GM21381 (cell line): ENCODE measurements around the gene MYZAP.

ENCODE experiments used
- ATAC-seq: cut with Tn5 transposase; IDR thresholded peaks from one replicate; pipeline ENCODE4 v1.9.1; 2021; ENCODE audit warnings: mild to moderate bottlenecking, moderate library complexity; ENCODE audit not compliant: unreplicated experiment

The MYZAP gene

DNA sequence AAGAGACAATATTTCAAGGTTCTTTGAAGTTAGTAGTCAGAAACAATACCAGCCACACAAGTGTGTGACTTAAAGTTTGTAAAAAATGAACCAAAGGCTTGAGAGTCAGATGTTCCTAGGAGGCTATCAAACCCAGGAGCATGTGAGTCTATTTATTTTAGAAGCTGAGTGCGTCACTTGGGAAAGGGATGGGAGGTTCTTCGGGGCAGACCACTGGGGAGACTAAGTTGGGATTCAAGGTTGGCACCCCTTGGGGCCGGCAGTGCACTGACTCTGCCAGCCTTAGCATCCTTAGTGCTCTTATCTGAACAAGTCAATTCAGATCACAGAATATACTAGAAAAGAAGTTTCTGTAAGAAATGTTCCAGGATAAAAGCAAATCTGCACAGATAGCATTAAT lies 64.7 kb downstream of the MYZAP start:
- no peak for ATAC-seq

- no peak for ATAC-seq
These were observed 65.9 kb downstream of the MYZAP start for GRCh38 chr15:57657619-57658018.

DNA sequence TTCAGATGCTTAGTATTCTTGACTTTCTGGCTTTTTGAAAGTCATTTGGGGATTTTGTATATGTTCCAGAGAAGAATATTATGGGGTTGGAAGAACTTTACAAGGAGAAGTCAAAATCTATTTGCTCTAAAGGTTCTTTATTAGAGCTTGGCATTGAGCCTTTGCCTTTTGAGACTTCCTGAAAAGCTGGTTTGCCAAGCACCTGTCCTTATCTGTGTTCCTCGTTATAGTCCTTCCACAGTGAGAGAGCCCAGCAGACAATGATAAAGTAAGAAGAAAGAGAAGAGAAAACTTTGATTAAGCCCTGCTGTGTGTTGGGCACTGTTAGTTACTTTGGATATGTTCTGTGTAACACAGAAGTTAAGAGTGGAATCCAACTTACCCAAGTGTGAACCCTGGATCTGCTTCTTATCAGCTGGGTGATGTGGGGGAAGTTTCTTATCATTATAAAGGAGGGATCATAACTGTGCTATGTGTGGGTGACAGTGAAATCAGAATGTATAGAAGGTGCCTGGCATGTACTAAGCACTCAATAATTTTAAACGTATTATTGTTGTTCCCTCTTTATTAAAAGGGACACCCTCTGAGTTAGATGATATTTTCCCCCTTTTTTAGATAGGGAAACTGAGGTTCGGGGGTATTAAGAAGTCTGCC lies 70.5 kb downstream of the MYZAP start:
- ATAC-seq = no peak

- ATAC-seq = no peak
These were observed 71.1 kb downstream of the MYZAP start for GRCh38 chr15:57662802-57663201.

DNA sequence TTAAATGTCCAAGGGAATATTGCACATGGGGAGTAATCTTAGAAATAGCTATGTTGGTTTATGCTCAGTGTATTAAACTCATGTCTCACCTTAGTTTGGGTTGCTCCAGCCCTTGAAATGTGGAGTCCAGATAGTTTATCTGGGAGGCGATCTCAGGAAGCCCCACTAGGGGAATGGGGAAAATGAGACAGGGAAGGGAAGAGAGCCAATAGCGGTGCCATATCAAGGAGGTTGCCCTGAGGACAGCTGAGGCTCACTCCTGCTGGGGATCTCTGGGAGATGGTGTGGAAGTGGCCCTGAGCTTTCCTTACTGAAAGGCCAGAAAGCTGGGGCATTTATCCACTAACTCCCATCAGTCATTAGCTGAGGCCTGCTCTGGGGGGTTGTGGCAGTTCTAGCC lies 71.6 kb downstream of the MYZAP start:
- no peak for ATAC-seq

- no peak for ATAC-seq
These were observed 73.5 kb downstream of the MYZAP start for GRCh38 chr15:57665194-57665593.

DNA sequence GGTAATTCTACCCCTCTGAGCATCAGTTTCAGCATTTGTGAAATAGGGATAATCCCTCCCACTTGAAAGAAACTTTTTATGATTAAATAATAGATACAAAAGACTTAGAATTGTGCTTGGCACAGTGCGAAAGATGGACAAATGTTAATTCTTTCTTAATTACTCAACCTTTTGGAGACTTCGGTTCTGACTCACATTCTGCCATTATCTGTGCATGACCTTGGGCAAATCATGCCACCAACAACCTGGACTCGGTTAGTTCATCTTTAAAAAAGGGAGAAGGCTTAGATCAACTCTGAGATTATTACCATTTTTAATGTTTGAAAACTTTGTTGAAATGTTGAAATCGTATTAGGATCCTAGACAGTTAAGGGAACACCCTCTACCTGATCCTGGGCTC lies 74.2 kb downstream of the MYZAP start:
- no peak for ATAC-seq

- no peak for ATAC-seq
These were observed 75.6 kb downstream of the MYZAP start for GRCh38 chr15:57667171-57667849.

GRCh38 chr15:57668016-57668415 lies 76.3 kb downstream of the MYZAP start:
- no peak for ATAC-seq

- no peak for ATAC-seq
These were observed 79.9 kb downstream of the MYZAP start for GRCh38 chr15:57671636-57672035.

DNA sequence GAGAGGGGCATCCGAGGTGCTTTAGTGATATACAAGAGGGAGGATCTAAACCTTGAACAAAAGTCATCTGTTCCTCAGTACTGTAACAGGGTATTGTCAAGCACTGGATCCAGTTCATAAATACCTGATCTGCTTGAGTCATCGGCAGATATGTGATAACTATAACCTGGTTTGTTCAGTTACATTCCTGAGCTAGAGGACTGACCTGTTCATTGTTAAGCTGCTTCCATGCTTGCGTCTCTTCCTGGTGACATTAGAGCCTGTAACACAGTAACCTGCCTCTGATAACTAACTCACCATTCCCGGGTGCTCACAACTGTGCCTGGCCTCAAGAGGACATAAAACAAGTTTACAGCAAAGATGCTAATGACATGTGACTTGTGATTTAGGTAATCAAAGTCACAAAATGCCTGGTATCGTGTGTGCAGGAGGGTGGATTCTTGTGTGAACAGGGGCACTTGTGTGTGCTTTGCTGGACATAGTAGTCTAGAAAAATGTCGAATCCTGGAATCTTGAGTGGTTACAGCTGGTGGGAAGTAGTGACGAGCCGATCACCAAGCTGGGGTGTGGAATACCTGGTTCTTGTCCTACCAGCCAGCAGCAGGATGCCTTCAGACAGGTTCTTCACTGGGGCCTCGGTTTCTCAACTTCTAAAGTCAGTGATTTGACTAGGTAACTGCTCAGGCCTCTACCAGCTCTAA lies 83.9 kb downstream of the MYZAP start:
- ATAC-seq = no peak

GRCh38 chr15:57676585-57676984 lies 84.9 kb downstream of the MYZAP start:
- no peak for ATAC-seq

GRCh38 chr15:57677204-57677603 lies 85.5 kb downstream of the MYZAP start:
- no peak for ATAC-seq

- ATAC-seq = no peak
These were observed 88.3 kb downstream of the MYZAP start for GRCh38 chr15:57680021-57680420.

- no peak for ATAC-seq
These were observed 89.3 kb downstream of the MYZAP start for GRCh38 chr15:57681011-57681410.

DNA sequence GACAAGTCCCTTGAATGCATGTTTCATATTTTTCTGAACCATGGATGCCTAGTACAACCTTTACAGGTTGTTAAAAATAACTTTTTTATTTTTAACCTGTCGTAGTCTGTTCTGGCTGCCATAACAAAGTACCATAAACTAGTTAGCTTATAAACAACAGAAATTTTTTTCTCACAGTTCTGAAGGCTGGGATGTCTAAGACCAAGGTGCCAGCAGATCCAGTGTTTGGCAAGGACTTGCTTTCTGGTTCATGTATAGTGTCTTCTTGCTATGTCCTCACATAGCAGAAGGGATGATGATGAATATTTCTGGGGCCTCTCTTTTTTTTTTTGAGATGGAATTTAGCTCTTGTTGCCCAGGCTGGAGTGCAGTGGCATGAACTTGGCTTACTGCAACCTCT lies 91.8 kb downstream of the MYZAP start:
- ATAC-seq = no peak

GRCh38 chr15:57684491-57685151 lies 92.9 kb downstream of the MYZAP start:
- no peak for ATAC-seq

- ATAC-seq = no peak
These were observed 93.8 kb downstream of the MYZAP start for GRCh38 chr15:57685306-57686095.

DNA sequence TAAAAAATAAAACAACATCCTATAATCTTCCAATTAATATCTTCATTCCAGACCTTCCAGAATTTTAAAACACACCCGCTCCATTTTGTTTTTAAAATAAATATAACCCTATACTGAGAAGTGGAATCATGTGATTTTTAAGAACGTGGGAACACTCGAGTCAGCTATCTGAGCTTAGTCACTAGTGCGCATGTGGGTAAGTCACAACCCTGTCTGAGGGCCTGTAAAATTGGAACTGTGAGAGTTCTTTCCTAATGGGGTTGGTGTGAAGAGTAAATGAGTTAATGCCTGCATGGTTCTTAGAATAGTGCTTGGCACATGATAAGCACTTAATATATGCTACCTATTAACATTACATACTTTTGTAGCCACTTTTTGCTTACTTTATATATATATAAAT lies 95.0 kb downstream of the MYZAP start:
- ATAC-seq = no peak

DNA sequence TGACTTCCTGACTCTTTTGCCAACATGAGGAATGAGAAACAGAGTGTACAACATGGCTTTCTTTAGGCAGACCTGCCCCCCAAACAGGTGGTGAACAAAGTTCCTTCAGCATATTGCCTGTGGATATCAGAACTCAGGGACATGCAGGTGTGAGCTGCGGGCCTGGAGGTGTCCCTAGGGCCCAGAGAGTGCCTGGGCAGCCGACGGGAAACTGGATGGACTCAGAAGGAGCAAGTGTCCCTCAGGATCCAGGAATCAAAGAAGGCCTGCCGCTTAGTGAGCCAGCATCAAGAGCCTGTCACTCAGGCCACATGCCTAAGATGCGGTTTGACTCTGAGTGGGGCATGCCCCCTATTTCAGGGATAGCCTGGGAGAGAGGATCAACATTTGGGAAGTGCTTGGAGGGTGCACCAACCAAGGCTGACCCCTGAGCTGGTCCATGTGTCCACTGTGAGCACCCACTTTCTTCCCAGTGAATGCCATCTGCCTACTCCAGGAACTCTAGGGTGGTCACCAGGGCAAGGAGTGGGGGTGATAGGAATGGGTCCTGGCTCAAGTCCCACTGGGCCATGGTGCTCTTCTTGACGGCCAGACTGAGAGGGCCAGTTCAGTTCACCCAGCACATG lies 98.8 kb downstream of the MYZAP start:
- ATAC-seq = no peak
